Measurements from ENCODE around the gene OR51V1. TPM values are rescaled to one million over a fixed set of nuclear protein-coding genes. Genes with fewer than 3 reads are reported as not detected.

Gene OR51V1
- total and polyA plus RNA-seq, 9 donors: not detected

DNA sequence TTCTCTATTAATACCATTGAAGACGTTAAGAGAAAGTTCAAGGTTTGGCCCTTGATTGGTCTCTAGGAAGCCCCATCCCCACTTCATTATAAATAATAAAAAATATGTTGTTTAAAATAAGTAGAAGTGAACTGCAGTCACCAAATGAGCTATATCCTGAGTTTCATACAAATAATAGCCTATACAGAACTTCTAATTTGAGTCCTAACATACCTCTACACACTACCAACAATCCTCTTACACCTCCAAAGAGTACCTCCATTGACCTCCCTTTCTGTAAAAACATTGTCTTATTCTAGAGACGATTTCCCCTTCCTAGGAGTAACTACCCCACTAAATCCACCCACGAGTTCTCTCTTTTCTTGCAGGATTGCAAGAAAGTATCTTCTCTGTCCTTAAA is 41.0 kb upstream of the OR51V1 start:
- DNase-seq: no peak
- Histone ChIP-seq H3K36me3 (no peaks in the 10 kb centered on the region), H3K9me3 (no peaks in the 10 kb centered on the region), H3K4me3 (no peak overlapping the region), H3K4me1 (ENCODE audit: insufficient read depth) (no peaks in the 10 kb centered on the region), H3K27me3 (no peaks in the 10 kb centered on the region), H3K27ac (no peak overlapping the region)
- intact Hi-C loops (cut with DNase I): no loop called here
- WGBS, 3 donors: 49 to 57% (median 50%) methylated on average over 3 of the region's 3 CpGs
- TF ChIP-seq CTCF (IDR thresholded peaks at IDR 0.05) (no peak), POLR2A (IDR thresholded peaks at IDR 0.05) (no peak)

DNA sequence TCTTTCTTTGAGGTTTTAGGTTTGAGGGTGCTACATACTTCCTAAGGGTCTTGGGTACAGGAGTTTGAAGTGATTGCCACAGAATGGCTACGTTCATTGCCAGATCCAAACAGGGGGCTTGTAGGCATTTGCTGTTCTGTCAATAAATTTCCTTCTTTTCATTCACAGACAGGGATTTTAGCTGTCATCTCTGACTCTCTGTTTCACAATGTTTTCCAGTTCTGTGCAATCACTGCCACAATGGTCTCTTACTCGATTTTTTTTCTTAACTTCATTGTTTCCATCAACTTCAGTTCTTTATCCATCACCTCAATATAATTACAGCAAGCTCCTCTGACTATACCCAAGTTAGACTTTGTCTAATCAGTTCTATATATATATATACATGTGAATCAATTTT is 40.0 kb upstream of the OR51V1 start:
- no peaks in the 10 kb centered on the region for H3K36me3 ChIP-seq
- intact Hi-C loops (cut with DNase I): no loop called here
- no peaks in the 10 kb centered on the region for H3K27me3 ChIP-seq
- H3K4me1 ChIP-seq (ENCODE audit: insufficient read depth): no peaks in the 10 kb centered on the region
- 66 to 85% (median 81%) methylated on average over 2 of the region's 2 CpGs for WGBS, 3 donors
- no peak overlapping the region for H3K4me3 ChIP-seq
- H3K27ac ChIP-seq: no peak overlapping the region
- H3K9me3 ChIP-seq: no peaks in the 10 kb centered on the region
- no peak for DNase-seq
- no peak for TF ChIP-seq CTCF (IDR thresholded peaks at IDR 0.05)
- TF ChIP-seq EP300 (IDR thresholded peaks at IDR 0.05): no peak
- no peak for TF ChIP-seq POLR2A (IDR thresholded peaks at IDR 0.05)

DNA sequence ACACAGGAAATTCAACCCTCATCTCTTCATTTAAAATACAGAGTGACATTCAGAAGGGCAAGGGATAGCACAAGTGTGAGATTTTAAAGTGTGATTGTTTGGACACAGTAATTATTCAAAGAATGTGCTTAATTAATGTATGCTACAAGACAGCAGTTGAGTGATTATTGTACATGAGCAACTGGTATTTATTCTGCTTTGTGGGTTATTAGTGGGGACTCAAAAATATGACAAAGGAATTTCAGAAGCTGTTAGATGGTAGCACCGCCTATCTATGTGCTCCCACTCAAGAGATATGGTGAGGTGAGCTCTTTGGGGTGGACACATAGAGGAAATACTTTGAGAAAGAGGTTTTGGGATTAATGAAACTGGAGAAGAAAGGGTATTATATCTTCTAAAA is 39.6 kb upstream of the OR51V1 start:
- no peak overlapping the region for H3K4me3 ChIP-seq
- no peak overlapping the region for H3K27ac ChIP-seq
- no peak for DNase-seq
- no peaks in the 10 kb centered on the region for H3K36me3 ChIP-seq
- H3K9me3 ChIP-seq: no peaks in the 10 kb centered on the region
- intact Hi-C loops (cut with DNase I): no loop called here
- no peaks in the 10 kb centered on the region for H3K4me1 ChIP-seq (ENCODE audit: insufficient read depth)
- TF ChIP-seq POLR2A (IDR thresholded peaks at IDR 0.05) (no peak), EP300 (IDR thresholded peaks at IDR 0.05) (no peak), CTCF (IDR thresholded peaks at IDR 0.05) (no peak)
- WGBS, 3 donors: 69 to 85% (median 76%) methylated on average over 1 of the region's 1 CpG
- no peaks in the 10 kb centered on the region for H3K27me3 ChIP-seq

- Histone ChIP-seq H3K9me3 (no peaks in the 10 kb centered on the region), H3K27me3 (no peaks in the 10 kb centered on the region), H3K36me3 (no peaks in the 10 kb centered on the region), H3K4me3 (no peak overlapping the region), H3K4me1 (ENCODE audit: insufficient read depth) (no peaks in the 10 kb centered on the region), H3K27ac (no peak overlapping the region)
- TF ChIP-seq CTCF (IDR thresholded peaks at IDR 0.05): no peak
- TF ChIP-seq EP300 (IDR thresholded peaks at IDR 0.05): no peak
- TF ChIP-seq POLR2A (IDR thresholded peaks at IDR 0.05): no peak
- DNase-seq: no peak
- intact Hi-C loops (cut with DNase I): no loop called here
These were observed 38.6 kb upstream of the OR51V1 start for GRCh38 chr11:5239046-5239445.

DNA sequence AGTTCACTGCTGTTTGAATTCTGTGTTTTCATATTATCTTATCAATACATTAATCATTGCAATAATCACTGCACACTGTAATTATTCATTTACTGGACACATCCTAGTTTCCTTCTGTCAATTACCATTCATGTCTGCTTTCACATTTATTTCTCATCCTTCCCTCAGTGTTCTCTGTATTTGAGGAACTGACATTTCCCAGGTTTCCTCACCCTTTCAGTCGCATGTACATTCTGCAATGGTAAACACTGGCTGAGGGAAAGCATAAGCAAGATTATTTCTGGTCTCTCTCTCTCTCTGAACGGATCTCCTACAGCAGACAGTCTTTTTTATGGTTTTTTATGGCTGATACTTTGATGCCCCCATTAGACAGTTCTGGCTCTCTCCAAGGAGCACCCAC is 38.0 kb upstream of the OR51V1 start:
- Histone ChIP-seq H3K27ac (no peak overlapping the region), H3K4me1 (ENCODE audit: insufficient read depth) (no peaks in the 10 kb centered on the region), H3K36me3 (no peaks in the 10 kb centered on the region), H3K9me3 (no peaks in the 10 kb centered on the region), H3K27me3 (no peaks in the 10 kb centered on the region), H3K4me3 (no peak overlapping the region)
- no peak for TF ChIP-seq EP300 (IDR thresholded peaks at IDR 0.05)
- 37 to 62% (median 37%) methylated on average over 2 of the region's 2 CpGs for WGBS, 3 donors
- no peak for DNase-seq
- intact Hi-C loops (cut with DNase I): no loop called here
